Neural cell (in vitro differentiated cells): Measurements from ENCODE around the gene VARS2.

Source experiments
- CTCF ChIP-seq: fragments of 450-650 bp; IDR thresholded peaks from 2 replicates; pipeline ENCODE4 v1.5.1; 2014; ENCODE audit warnings: antibody characterized with exemption, mild to moderate bottlenecking, moderate library complexity; ENCODE audit not compliant: poor library complexity, severe bottlenecking
- EP300 ChIP-seq: fragments of 450-650 bp; conservative IDR thresholded peaks from 2 replicates; pipeline ENCODE4 v1.6.1; 2014; ENCODE audit warnings: antibody characterized with exemption, mild to moderate bottlenecking, moderate library complexity; ENCODE audit not compliant: poor library complexity, severe bottlenecking
- EZH2 ChIP-seq: fragments of 200-600, 300-800 bp; shearing (Covaris generic), sonication (generic); IDR thresholded peaks from 2 replicates; pipeline ENCODE4 v1.6.1; 2014; ENCODE audit warnings: antibody characterized with exemption, low read length, borderline replicate concordance, mild to moderate bottlenecking; ENCODE audit not compliant: insufficient read depth, poor library complexity, severe bottlenecking
- MXI1 ChIP-seq: fragments of 450-650 bp; conservative IDR thresholded peaks from 2 replicates; pipeline ENCODE4 v1.6.1; 2014; ENCODE audit warnings: antibody characterized with exemption, mild to moderate bottlenecking; ENCODE audit not compliant: poor library complexity, severe bottlenecking
- POLR2AphosphoS5 ChIP-seq: IDR thresholded peaks from 2 replicates; pipeline ENCODE4 v1.6.1; 2012
- RAD21 ChIP-seq: fragments of 450-650 bp; conservative IDR thresholded peaks from 2 replicates; pipeline ENCODE4 v1.6.1; 2014; ENCODE audit warnings: antibody characterized with exemption, mild to moderate bottlenecking, moderate library complexity
- REST ChIP-seq: IDR thresholded peaks from 2 replicates; pipeline ENCODE4 v1.6.1; 2012; ENCODE audit warnings: borderline replicate concordance
- SMC3 ChIP-seq: fragments of 450-650 bp; conservative IDR thresholded peaks from 2 replicates; pipeline ENCODE4 v1.6.1; 2014; ENCODE audit warnings: antibody characterized with exemption, mild to moderate bottlenecking, moderate library complexity; ENCODE audit not compliant: poor library complexity
- TAF1 ChIP-seq: IDR thresholded peaks from 2 replicates; pipeline ENCODE4 v1.6.1; 2012; ENCODE audit warnings: low read depth

DNA sequence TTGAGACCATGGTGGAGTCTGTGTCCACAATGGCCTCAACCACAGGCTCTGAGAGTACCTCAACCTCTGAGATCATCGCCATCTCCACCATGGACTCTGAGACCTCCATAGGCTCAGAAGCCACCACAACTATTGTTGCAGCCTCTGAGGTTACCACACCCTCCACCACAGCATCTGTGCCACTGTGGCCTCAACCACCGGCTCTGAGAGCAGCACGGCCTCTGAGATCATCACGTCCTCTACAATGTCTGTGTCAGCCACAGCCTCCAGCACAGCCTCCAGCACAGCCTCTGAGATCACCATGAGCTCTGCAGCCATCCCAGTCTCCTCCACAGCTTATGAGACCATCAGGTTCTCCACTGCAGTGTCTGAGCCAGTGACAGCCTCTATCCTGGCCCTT is 50.0 kb downstream of the VARS2 start:
- TF ChIP-seq EP300: no peak
- no peak for TF ChIP-seq EZH2
- TF ChIP-seq CTCF: no peak
- TF ChIP-seq SMC3: no peak
- TF ChIP-seq POLR2AphosphoS5: no peak
- no peak for TF ChIP-seq TAF1
- TF ChIP-seq REST: no peak
- no peak for TF ChIP-seq RAD21
- no peak for TF ChIP-seq MXI1
